HG03135 (cell line): ENCODE data around the gene SRL.
"Not testable (repeated sequence)": the region's sequence is repeated elsewhere in the genome, so short reads cannot be mapped to it uniquely, and the experiment has no call there.

ENCODE experiments used
- ATAC-seq: cut with Tn5 transposase; IDR thresholded peaks from one replicate; pipeline ENCODE4 v1.9.1; 2021; ENCODE audit warnings: mild to moderate bottlenecking, moderate library complexity; ENCODE audit not compliant: unreplicated experiment

Gene SRL

DNA sequence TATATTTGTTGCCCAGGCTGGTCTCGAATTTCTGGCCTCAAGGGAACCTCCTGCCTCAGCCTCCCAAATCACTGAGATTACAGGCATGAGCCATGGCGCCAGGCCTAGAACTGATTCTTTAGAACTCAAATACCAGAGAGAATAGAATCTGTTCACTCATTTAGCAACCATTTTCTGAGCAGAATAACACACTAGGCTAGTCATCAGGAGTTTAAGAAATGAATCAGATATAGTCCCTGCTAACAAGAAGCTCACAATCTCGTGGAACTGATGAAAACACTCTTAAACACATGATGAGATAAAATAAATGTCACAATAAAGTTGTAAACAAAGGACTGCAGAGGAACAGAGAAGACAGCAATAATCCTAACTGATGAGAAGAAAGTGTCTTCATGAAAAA is 69.8 kb downstream of the SRL start:
- ATAC-seq, result no peak

DNA sequence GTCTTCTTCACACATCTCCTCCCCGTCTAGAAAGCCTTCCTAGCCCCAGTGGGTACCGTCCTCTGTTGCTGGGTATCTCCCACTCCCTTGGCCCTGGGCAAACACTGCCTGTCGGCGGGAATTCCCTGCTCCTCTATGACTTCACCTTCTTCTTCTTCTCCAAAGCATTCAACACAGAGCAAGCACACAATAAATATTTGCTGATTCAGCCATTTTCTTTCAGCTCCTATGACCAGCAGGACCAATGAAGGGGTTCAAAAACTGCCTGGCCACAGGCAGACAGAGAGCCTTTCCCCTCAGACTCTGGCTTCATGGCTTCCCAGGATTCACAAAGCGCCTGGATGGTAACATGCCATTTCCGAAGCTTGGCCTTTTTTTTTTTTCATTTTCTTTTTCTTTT is 72.5 kb downstream of the SRL start:
- no peak for ATAC-seq

DNA sequence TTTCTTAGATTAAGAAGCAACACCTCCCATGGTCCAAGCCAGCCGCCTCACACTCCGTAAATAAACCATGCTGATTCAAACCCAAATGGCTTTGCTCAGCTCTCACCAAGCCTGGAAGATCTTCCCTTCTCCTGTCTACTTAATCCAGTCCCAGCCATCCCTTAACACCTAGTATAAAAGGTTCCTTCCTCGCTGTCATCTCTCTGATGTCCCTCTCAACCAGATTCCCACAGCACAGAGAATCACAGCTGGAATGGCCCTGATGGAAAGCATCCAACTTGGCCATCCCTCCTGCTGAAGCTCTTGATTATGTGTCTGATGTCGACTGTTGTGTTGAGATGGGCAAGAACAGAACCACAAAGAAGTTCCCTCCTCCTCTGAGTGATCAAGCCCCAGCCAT is 75.1 kb downstream of the SRL start:
- ATAC-seq, result no peak

DNA sequence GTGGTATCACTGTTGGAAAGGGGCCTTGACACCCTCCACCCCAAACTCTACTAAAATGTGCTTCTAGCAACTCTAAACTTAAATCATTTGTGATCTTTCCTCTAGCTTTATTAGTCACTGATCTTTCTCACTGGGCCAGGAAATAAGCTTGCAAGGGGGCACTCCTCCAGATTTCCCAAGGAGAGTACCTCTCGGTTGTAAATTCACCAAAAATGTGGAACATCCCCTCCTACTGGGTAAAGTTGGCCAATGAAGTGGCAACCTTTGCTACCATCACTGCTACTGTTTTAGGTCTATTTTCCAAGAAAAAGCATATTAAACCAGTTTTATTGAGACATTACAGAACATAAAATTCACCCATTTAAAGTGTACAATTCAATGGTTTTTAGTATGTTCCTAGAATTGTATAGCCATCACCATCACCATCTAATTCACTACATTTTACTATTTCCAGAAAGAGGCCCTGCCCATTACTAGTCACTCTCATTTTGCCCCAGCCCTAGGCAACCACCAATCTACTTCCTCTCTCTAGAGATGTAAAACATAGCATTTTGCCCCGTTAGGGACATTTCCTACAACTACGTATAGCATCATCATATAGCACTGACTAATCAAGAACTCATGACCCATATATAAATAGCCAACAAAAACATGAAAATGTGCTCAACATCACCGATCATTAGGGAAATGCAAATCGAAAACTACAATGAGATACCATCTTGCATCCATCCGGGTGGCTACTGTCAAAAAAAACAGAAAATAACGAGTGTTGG is 81.0 kb downstream of the SRL start:
- no peak for ATAC-seq

DNA sequence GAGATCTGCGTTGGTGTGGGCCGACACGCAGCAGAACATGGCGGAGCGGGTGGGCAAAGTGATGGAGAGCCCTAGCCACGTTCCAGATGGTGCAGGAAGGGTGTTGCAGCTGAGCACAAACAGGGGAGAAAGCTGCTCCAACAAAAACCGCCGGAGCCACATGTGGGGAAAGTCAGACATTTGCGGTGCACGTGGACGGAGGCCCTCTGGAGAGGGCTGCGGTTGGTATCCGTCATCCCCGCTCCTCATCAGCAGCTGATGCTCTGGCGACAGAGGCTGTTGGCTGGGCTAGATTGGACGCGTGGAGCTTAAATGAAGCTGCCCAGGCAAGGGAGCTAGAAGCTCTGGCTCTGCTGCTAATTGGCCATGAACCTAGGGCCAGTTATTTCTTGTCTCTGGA is 82.2 kb downstream of the SRL start:
- ATAC-seq, result no peak

DNA sequence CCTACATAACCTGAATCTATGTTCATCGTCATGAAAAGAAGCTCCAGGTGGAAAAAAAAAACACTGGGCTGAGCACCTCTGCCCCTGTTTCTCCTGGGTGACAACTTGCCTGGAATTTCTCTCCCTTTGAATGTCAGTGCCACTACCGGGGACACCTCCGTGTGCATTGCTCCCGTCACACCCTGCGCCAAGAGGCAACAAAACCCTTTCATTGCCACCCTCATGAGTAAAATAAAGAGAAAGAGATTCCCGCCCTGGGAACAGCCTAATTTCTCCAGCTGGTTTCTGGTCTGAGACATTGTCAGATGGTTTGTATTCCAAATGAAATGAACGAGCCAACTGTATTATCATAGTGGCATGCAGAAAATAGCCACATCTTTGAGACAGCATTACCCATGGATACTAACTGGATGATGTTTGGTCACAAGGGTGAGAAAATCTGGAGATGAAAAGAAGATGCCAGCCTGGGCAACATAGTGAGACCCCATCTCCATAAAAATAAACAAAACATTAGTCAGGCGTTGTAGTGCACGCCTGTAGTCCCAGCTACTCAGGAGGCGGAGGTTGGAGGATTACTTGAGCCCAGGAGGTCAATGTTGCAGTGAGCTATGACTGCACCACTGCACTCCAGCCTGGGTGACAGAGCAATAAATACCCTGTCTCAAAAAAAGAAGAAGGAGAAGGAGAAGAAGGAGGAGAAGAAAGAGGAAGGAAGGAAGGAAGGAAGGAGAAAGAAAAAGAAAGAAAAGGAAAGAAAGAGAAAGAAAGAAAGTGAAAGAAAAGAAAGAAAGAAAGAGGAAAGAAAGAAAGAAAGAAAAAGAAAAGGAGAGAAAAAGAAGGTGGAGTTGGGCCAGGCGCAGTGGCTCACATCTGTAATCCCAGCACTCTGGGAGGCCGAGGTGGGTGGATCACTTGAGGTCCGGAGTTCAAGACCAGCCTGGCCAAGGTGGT is 83.5 kb downstream of the SRL start:
- ATAC-seq, result no peak

DNA sequence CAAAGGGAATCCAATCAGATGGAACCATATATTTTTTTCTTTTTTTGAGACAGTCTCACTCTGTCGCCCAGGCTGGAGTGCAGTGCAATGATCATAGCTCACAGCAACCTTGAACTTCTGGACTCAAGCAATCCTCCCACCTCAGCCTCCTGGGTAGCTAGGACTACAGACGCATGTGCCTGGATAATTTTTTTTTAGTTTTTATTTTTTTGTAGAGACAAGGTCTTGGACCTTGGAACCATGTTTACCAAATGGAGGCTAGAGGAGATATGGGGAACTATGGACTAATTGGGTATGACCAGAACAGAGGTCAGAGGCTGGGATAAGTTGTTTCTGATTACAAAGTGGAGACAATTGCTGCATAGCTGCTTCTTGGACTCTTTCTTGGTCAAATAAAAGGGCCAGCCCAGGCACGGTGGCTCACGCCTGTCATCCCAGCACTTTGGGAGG is 84.5 kb downstream of the SRL start:
- ATAC-seq, result no peak

DNA sequence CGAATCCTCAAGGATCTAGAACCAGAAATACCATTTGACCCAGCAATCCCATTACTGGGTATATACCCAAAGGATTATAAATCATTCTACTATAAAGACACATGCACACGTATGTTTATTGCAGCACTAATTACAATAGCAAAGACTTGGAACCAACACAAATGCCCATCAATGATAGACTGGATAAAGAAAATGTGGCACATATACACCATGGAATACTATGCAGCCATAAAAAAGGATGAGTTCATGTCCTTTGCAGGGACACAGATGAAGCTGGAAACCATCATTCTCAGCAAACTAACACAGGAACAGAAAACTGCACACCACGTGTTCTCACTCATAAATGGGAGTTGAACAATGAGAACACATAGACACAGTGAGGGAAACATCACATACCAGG is 85.4 kb downstream of the SRL start:
- ATAC-seq, result not testable (repeated sequence)

DNA sequence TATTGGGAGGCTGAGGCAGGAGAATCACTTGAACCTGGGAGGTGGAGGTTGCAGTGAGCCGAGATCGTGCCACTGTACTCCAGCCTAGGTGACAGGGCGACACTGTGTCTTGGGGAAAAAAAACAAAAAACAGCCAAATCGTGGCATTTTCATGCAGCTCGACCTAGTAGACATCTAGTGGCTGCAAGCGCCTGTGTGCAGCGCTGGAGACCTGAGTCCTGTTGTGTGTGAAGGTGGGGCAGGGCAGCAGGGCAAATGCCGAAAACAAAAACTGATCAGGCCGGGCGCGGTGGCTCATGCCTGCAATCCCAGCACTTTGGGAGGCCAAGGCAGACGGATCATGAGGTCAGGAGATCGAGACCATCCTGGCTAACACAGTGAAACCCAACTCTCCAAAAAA is 88.5 kb downstream of the SRL start:
- not testable (repeated sequence) for ATAC-seq

DNA sequence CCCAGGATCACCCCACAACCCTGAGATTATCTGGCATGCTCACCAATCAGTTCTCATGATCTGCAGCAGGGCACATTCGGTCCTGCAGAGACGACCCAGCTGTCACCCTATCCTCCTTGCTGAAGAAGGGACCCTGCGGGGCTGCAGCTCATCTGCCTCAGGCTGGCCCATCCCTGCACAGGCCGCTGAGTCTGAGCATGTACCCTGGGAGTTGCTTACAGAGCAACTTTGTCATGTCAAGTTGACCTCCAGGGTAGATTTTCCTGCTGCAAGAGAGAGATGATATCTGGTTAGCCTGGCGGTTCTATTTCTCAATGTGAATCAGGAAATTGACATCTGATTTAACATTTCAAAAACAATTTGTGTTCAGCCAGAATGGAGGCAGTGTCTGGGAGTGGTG is 89.6 kb downstream of the SRL start:
- no peak for ATAC-seq

DNA sequence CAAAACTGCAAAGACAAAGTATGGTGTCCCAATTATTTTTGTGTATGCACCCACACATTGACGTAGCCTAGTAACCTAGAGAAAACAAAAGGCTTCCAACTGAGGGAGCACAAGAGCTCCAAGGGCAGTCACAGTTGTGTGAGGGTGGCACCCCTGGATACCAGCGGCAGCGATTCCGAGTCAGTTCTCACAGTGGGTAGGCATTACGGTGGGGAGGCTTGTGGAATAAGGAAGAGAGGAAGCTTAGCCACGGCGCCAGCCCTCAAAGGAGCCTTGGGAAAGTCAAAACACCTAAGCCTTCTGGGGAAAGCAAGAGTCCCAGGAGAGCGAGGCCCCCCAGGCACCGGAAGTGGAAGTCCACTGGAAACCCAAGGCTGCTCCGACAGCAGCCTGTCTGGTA is 94.6 kb downstream of the SRL start:
- ATAC-seq, result no peak

DNA sequence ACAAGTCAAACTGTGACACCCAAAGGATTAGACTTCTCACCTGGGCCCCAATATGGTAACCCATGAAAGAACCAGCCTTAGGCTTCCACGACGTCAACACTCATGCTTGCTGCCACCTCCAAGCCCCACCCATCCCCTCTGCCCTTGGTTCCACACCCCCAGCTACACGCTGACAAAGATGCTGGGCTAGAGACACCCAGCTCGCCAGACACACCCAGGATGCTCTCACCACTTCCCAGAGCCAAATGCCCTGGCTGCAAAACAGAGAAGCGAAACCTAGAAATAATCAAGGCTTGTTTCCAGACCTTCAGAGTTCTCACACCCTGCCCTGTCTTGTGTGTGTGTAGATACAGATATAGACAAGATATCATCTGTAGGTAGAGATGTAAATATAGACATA is 99.6 kb downstream of the SRL start:
- no peak for ATAC-seq

DNA sequence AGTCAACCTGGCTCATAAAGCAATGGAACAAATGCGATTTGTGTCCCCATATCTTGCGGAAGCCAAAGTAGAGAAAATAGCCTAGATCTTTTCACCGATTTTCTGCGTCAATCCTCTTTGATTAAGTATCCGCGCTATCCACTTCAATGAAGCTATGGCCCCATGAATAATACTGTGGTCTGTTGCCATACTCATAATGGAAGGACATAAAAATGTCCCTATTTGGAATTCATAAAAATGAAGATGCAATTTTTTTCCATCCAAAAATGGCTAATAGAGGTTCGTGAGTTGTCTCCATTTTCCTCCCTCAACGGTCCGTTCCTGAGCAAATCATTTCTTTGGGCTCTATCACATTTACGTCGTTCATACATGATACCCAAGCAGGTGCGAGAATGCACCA is 100.3 kb downstream of the SRL start:
- ATAC-seq, result no peak

DNA sequence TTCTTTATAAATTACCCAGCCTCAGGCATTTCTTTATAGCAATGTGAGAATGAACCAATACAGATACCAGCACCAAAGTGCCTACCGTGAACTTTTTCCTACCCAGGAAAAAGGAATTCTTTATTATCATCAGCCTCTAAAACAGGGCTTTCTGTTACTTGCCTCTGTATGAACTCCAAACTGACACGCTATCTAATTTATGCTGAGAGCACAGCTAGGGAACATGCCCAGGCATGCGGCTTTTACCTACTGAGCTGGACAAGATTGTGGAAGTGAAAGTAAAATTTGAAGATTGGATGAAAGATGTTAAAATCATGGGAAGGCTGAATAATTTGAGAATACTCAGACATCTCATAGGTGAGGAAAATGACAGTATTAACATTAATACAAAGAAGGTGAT is 101.2 kb downstream of the SRL start:
- ATAC-seq, result no peak

DNA sequence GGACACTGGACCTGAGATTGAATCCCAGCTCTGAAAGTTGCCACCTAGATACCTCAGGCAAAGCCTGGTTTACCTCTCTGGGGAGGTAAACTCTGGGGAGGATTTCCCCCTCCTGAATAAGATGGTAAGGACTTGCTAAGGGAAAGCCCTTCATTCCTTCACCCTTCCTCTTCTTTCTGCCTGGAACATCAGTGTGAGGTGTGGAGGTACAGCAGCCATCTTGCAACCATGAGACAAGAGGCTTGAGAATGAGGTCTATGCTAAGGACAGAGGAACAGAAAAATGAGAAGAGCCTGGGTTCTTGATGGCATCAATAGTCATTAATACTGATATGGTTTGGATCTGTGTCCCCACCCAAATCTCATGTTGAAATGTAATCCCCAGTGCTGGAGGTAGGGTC is 101.9 kb downstream of the SRL start:
- ATAC-seq, result no peak
